Lower leg skin (tissue), 4 donors: ENCODE results near the gene TMPRSS11D. TPM values are rescaled to one million over a fixed set of nuclear protein-coding genes. Genes with fewer than 3 reads are reported as not detected.

Experiments
- DNase-seq, 2 donors: peaks; one replicate each; pipeline ENCODE4 v3.0.0-alpha.2; 2019; ENCODE audit warnings: low spot score in 2 of 2
- H3K4me3 ChIP-seq: fragments of 200-600 bp; sonication (generic); 2 replicates; pipeline ENCODE4 v1.5.1; 2017; ENCODE audit warnings: mild to moderate bottlenecking, low read depth; ENCODE audit not compliant: poor library complexity, severe bottlenecking
- POLR2A ChIP-seq, 2 donors: fragments of 450-650 bp; IDR thresholded peaks; one replicate each; pipeline ENCODE4 v1.6.1; 2016 to 2017; ENCODE audit warnings: antibody characterized with exemption in 2 of 2, mild to moderate bottlenecking in 1 of 2, moderate library complexity in 1 of 2
- WGBS, 2 donors: methylation state at CpG; one replicate each; pipeline ENCODE4 v1.1.5; 2018; 5-methylcytosine and 5-hydroxymethylcytosine counted together
- intact Hi-C: fragments of 100-400 bp; cut with DNase I; formaldehyde crosslinking; loops from one replicate; pipeline ENCODE4 v1.15.0; 2023; ENCODE audit warnings: low total_unique reads
- total RNA-seq, 4 donors: library from RNA; depleted of rRNA; stranded (reverse); fragments of >200 nt; gene quantifications; one replicate each; pipeline ENCODE4 v1.1.0, GENCODE V29; 2016
- TF ChIP-seq, protein P1 (sequence below), 3 donors: fragments of 450-650 bp; IDR thresholded peaks; one replicate each; pipeline ENCODE4 v1.5.1; 2016; ENCODE audit warnings: antibody characterized with exemption in 3 of 3, mild to moderate bottlenecking in 3 of 3, moderate library complexity in 2 of 3

TMPRSS11D gene
- total RNA-seq, 4 donors from 2014 or later: 0.13 to 0.30 TPM; not detected in 2

DNA sequence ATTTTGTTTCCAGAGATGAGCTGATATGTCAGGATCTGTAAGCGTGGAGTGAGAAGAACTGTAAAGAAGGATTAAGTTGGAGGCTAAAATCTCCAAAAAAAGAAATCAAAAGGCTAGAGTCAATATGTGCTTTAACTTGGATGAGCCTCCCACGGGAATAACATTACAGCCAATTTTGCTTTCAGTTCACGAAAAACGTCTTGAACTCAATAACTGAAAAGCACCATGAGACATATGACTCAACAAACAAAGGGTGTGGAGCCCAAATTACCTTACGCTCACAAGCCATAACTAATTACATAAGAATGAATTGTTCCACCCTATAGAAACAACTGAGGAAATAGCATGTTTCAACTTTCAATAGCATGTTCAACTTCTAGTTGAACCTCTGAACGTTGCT, 22.3 kb downstream of the TMPRSS11D start:
- H3K4me3 ChIP-seq: no peak overlapping the region
- no peak for DNase-seq
- TF ChIP-seq, protein P1, sequence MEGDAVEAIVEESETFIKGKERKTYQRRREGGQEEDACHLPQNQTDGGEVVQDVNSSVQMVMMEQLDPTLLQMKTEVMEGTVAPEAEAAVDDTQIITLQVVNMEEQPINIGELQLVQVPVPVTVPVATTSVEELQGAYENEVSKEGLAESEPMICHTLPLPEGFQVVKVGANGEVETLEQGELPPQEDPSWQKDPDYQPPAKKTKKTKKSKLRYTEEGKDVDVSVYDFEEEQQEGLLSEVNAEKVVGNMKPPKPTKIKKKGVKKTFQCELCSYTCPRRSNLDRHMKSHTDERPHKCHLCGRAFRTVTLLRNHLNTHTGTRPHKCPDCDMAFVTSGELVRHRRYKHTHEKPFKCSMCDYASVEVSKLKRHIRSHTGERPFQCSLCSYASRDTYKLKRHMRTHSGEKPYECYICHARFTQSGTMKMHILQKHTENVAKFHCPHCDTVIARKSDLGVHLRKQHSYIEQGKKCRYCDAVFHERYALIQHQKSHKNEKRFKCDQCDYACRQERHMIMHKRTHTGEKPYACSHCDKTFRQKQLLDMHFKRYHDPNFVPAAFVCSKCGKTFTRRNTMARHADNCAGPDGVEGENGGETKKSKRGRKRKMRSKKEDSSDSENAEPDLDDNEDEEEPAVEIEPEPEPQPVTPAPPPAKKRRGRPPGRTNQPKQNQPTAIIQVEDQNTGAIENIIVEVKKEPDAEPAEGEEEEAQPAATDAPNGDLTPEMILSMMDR (IDR thresholded peaks at IDR 0.05): no peak
- no peak for TF ChIP-seq POLR2A (IDR thresholded peaks at IDR 0.05)
- WGBS, 2 donors: 37 to 38% methylated on average over 6 of the region's 6 CpGs
- intact Hi-C loops: no loop called here

DNA sequence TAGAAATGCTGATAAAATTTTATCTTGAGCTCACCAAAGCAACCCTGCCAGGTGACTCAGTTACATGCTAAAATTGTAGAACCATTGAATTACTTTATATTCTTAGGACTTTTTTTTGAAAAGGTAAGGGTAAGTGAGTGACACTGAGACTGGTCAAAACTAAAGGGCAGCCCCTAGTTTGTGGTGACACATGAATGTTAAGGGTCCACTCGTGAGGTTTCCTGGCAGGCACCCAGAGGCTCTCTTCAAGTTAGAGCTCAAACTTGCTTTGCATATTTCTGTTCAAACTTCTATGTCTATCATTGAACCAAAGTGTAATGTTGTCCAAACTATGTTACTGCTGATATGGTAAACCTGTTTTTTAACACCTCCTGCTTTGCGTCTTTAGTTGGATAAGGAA, 30.5 kb downstream of the TMPRSS11D start:
- intact Hi-C loops: no loop called here
- H3K4me3 ChIP-seq: no peak overlapping the region
- no peak for DNase-seq
- WGBS, 2 donors: 70 to 77% methylated on average over 2 of the region's 2 CpGs
- no peak for TF ChIP-seq POLR2A (IDR thresholded peaks at IDR 0.05)
- TF ChIP-seq, protein P1 (IDR thresholded peaks at IDR 0.05): no peak

- DNase-seq: no peak
- no peak overlapping the region for H3K4me3 ChIP-seq
- intact Hi-C loops: no loop called here
- WGBS, 2 donors: 90 to 96% methylated on average over 2 of the region's 2 CpGs
- no peak for TF ChIP-seq POLR2A (IDR thresholded peaks at IDR 0.05)
- TF ChIP-seq, protein P1 (IDR thresholded peaks at IDR 0.05): no peak
Measured at GRCh38 chr4:67820903-67821302, 62.9 kb downstream of the TMPRSS11D start.

DNA sequence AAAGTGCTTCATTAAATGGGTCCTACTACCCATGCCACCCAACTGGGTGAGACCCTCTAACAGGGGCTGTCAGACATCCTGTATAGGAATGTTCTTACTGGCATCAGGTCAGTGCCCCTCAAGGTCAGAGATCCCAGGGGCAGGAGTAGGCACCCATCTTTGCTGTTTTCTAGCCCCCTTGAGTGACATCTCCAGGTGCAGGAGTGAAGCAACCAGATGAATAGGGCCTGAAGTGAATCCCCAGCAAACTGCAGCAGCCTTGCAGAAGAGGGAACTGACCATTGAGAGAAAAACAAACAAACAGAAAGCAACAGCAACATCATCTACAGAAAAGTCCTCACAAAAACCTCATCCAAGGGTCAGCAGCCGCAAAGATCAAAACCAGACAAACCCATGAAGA, 73.8 kb downstream of the TMPRSS11D start:
- TF ChIP-seq POLR2A (IDR thresholded peaks at IDR 0.05): no peak
- TF ChIP-seq, protein P1 (IDR thresholded peaks at IDR 0.05): no peak
- 100% methylated on average over 1 of the region's 1 CpG for WGBS, 2 donors
- intact Hi-C loops: no loop called here
- H3K4me3 ChIP-seq: no peak overlapping the region
- no peak for DNase-seq

DNA sequence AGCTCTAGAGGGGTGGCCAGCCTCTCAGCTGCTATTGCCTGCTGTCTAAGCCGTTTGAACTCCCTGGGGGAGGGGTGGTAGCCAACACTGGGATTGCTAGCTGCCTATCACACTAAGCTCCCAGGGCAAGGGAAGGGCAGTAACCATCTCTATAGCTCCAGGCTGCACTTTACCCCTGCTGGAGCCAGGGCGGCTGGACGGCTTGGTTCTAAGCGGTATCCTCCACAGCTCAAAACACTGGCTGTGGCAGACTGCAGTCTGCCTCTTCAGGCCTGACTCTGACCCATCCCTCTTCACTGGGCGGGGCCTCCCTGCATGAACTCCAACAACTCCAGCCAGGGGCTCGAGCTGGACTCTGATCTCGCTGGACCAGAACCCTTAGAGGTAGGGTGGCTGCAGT, 74.3 kb downstream of the TMPRSS11D start:
- WGBS, 2 donors: 81 to 87% methylated on average over 4 to 7 of the region's 7 CpGs
- H3K4me3 ChIP-seq: no peak overlapping the region
- TF ChIP-seq, protein P1 (IDR thresholded peaks at IDR 0.05): no peak
- no peak for TF ChIP-seq POLR2A (IDR thresholded peaks at IDR 0.05)
- intact Hi-C loops: no loop called here
- DNase-seq: no peak

GRCh38 chr4:67796810-67797209, 87.0 kb downstream of the TMPRSS11D start:
- TF ChIP-seq, protein P1 (IDR thresholded peaks at IDR 0.05): no peak
- no peak for TF ChIP-seq POLR2A (IDR thresholded peaks at IDR 0.05)
- H3K4me3 ChIP-seq: no peak overlapping the region
- intact Hi-C loops: no loop called here
- no peak for DNase-seq
